CD4-positive, alpha-beta T cell (primary cell): ENCODE data around the gene IGF2BP3. TPM values are rescaled to one million over a fixed set of nuclear protein-coding genes. Genes with fewer than 3 reads are reported as not detected.

Experiments used
- ATAC-seq: fragments of 200-7000 bp; cut with Tn5 transposase; one replicate; pipeline ENCODE4 v1.10.0; 2022; ENCODE audit warnings: mild to moderate bottlenecking; ENCODE audit not compliant: poor library complexity
- CTCF ChIA-PET: fragments of 350-600 bp; sonication (Branson Sonifier 250); formaldehyde crosslinking; loops from one replicate; lab custom pipeline; 2021; ENCODE audit warnings: antibody characterized with exemption, inconsistent platforms; lab: Charles Lee
- POLR2A ChIA-PET: fragments of 350-600 bp; sonication (Branson Sonifier 250); formaldehyde crosslinking; loops from one replicate; lab custom pipeline; 2021; ENCODE audit warnings: antibody characterized with exemption, inconsistent platforms; lab: Charles Lee
- DNase-seq, 14 experiments: peaks; one replicate each; pipeline ENCODE4 v3.0.0-alpha.2; 2013 to 2020; ENCODE audit warnings: mixed read lengths in 2 of 14
- H3K27ac ChIP-seq, 2 donors: one replicate each; pipeline versions ENCODE4 v1.5.1 to v1.7.0; 2013; ENCODE audit warnings: low read length in 2 of 2, low read depth in 1 of 2, mild to moderate bottlenecking in 1 of 2
- H3K27me3 ChIP-seq, 2 experiments: 1 replicate in 1 of 2; 2 replicates in 1 of 2; pipeline versions ENCODE4 v1.6.1 to v1.7.0; 2013; ENCODE audit warnings: low read length in 2 of 2, control low read depth in 1 of 2, mild to moderate bottlenecking in 1 of 2, moderate library complexity in 1 of 2; ENCODE audit not compliant: insufficient read depth in 2 of 2, control insufficient read depth in 1 of 2
- H3K36me3 ChIP-seq: one replicate; pipeline ENCODE4 v1.6.1; 2013; ENCODE audit warnings: low read length, control low read depth; ENCODE audit not compliant: insufficient read depth
- H3K4me1 ChIP-seq: one replicate; pipeline ENCODE4 v1.6.1; 2013; ENCODE audit warnings: low read length, control low read depth; ENCODE audit not compliant: insufficient read depth
- H3K4me3 ChIP-seq: one replicate; pipeline ENCODE4 v1.5.1; 2013; ENCODE audit warnings: mild to moderate bottlenecking, low read length, moderate library complexity
- H3K9me3 ChIP-seq, 2 experiments: 1 replicate in 1 of 2; 2 replicates in 1 of 2; pipeline versions ENCODE4 v1.6.1 to v1.7.0; 2013; ENCODE audit warnings: low read length in 2 of 2, mild to moderate bottlenecking in 2 of 2, control low read depth in 1 of 2, moderate library complexity in 1 of 2; ENCODE audit not compliant: control insufficient read depth in 1 of 2, insufficient read depth in 1 of 2
- H3K27ac Mint-ChIP-seq: one replicate; pipeline ENCODE4 v1.8.0; 2020; ENCODE audit warnings: mixed read lengths
- H3K27me3 Mint-ChIP-seq: one replicate; pipeline ENCODE4 v1.8.0; 2021; ENCODE audit warnings: mixed read lengths
- H3K36me3 Mint-ChIP-seq: one replicate; pipeline ENCODE4 v1.8.0; 2021; ENCODE audit warnings: low read depth, mixed read lengths
- H3K4me1 Mint-ChIP-seq: one replicate; pipeline ENCODE4 v1.8.0; 2021; ENCODE audit warnings: low read depth, mixed read lengths
- H3K4me3 Mint-ChIP-seq: one replicate; pipeline ENCODE4 v1.8.0; 2020; ENCODE audit warnings: mild to moderate bottlenecking, mixed read lengths
- H3K9me3 Mint-ChIP-seq: one replicate; pipeline ENCODE4 v1.8.0; 2020; ENCODE audit warnings: mixed read lengths
- CTCF ChIP-seq: fragments of 200-600 bp; IDR thresholded peaks from one replicate; pipeline ENCODE4 v1.8.0; 2022; ENCODE audit warnings: antibody characterized with exemption, mild to moderate bottlenecking
- intact Hi-C, 2 experiments: fragments of 100-400 bp; cut with DNase I in 1 of 2; cut with micrococcal nuclease in 1 of 2; formaldehyde crosslinking; loops; one replicate each; pipeline versions ENCODE4 v1.15.1 to v1.9.0; 2023 to 2025; cut with DNase I, micrococcal nuclease
- total RNA-seq, 174 experiments: library from RNA in 2 of 174; stranded (reverse) in 2 of 174; gene quantifications; one replicate each; pipeline ENCODE4 v1.2.3 and lab custom pipeline; 2021 to 2026

The IGF2BP3 gene
- total RNA-seq, 2 experiments from 2014 or later, result not detected

GRCh38 chr7:23341846-23342598 lies 128.3 kb downstream of the IGF2BP3 start:
- H3K27me3 Mint-ChIP-seq, result no peaks in the 10 kb centered on the region
- ChIA-PET CTCF (no interaction called here), POLR2A (no interaction called here)
- no peaks in the 10 kb centered on the region for H3K9me3 Mint-ChIP-seq
- intact Hi-C loops, result loop anchor here in 1 of 2 experiments (5.0 kb wide), 1 partner anchor 60 kb away; no protein-coding TSS in a partner anchor
- peaks cover 22% of the 10 kb centered on the region for H3K4me1 Mint-ChIP-seq
- no peaks in the 10 kb centered on the region for H3K36me3 ChIP-seq
- DNase-seq (no peak), ATAC-seq (no peak)
- no peak overlapping the region for H3K27ac ChIP-seq
- H3K9me3 ChIP-seq, result no peaks in the 10 kb centered on the region
- TF ChIP-seq CTCF, result no peak
- no peak overlapping the region for H3K4me3 ChIP-seq
- H3K27ac Mint-ChIP-seq, result no peak overlapping the region
- no peak overlapping the region for H3K4me3 Mint-ChIP-seq
- H3K27me3 ChIP-seq, result peaks cover 0 to 4% of the 10 kb centered on the region in 2 experiments
- H3K36me3 Mint-ChIP-seq, result peaks cover 6% of the 10 kb centered on the region
- peaks cover 2% of the 10 kb centered on the region for H3K4me1 ChIP-seq

- H3K27me3 ChIP-seq, result peaks cover 0 to 4% of the 10 kb centered on the region in 2 experiments
- CTCF ChIA-PET, result no interaction called here
- H3K36me3 ChIP-seq, result no peaks in the 10 kb centered on the region
- Mint-ChIP-seq H3K4me1 (no peaks in the 10 kb centered on the region), H3K4me3 (no peak overlapping the region), H3K9me3 (no peaks in the 10 kb centered on the region), H3K27ac (no peak overlapping the region), H3K27me3 (peaks cover 4% of the 10 kb centered on the region), H3K36me3 (no peaks in the 10 kb centered on the region)
- H3K9me3 ChIP-seq, result no peaks in the 10 kb centered on the region
- no peak overlapping the region for H3K27ac ChIP-seq
- H3K4me1 ChIP-seq, result no peaks in the 10 kb centered on the region
- no peak overlapping the region for H3K4me3 ChIP-seq
- ATAC-seq, result no peak
- intact Hi-C loops, result no loop called here
- POLR2A ChIA-PET, result interaction anchor here (0.8 kb wide), 1 partner anchor 10 kb away, joined by 3 read pairs; no protein-coding TSS in a partner anchor
- TF ChIP-seq CTCF, result no peak
- no peak for DNase-seq
Measured at GRCh38 chr7:23338863-23339262, 131.4 kb downstream of the IGF2BP3 start.

- no peak for TF ChIP-seq CTCF
- ChIA-PET CTCF (no interaction called here), POLR2A (interaction anchor here (0.8 kb wide), 1 partner anchor 10 kb away, joined by 3 read pairs; no protein-coding TSS in a partner anchor)
- H3K9me3 Mint-ChIP-seq, result no peaks in the 10 kb centered on the region
- Histone ChIP-seq H3K4me1 (no peaks in the 10 kb centered on the region), H3K36me3 (no peaks in the 10 kb centered on the region), H3K27ac (no peak overlapping the region), H3K9me3 (no peaks in the 10 kb centered on the region), H3K4me3 (no peak overlapping the region), H3K27me3 (peaks cover 0 to 4% of the 10 kb centered on the region in 2 experiments)
- H3K27ac Mint-ChIP-seq, result no peak overlapping the region
- no peaks in the 10 kb centered on the region for H3K4me1 Mint-ChIP-seq
- ATAC-seq (no peak), DNase-seq (no peak)
- no peaks in the 10 kb centered on the region for H3K36me3 Mint-ChIP-seq
- H3K4me3 Mint-ChIP-seq, result no peak overlapping the region
- peaks cover 6% of the 10 kb centered on the region for H3K27me3 Mint-ChIP-seq
- intact Hi-C loops, result no loop called here
Measured at GRCh38 chr7:23338439-23338838, 131.9 kb downstream of the IGF2BP3 start.
